HPDE6-E6E7 (cell line): ENCODE measurements around the gene CDSN.

ENCODE experiments used
- DNase-seq: peaks from one replicate; pipeline ENCODE4 v3.0.0; 2011; ENCODE audit warnings: missing footprints; ENCODE audit errors: extremely low spot score

CDSN gene

GRCh38 chr6:31144970-31145340, 24.7 kb upstream of the CDSN start:
- no peak for DNase-seq

GRCh38 chr6:31144296-31144969, 24.2 kb upstream of the CDSN start:
- DNase-seq = no peak

GRCh38 chr6:31143148-31143547, 22.9 kb upstream of the CDSN start:
- DNase-seq = no peak

GRCh38 chr6:31142361-31142761, 22.1 kb upstream of the CDSN start:
- DNase-seq = no peak

GRCh38 chr6:31140643-31141042, 20.4 kb upstream of the CDSN start:
- DNase-seq = no peak

GRCh38 chr6:31139599-31139998, 19.4 kb upstream of the CDSN start:
- no peak for DNase-seq

GRCh38 chr6:31138982-31139381, 18.7 kb upstream of the CDSN start, which contains the start of gene PSORS1C2:
TSS of gene PSORS1C2 (minus strand) at chr6:31139066. CDS start at chr6:31139026, 40 bp downstream.
- peak; percentile 36 for DNase-seq

GRCh38 chr6:31135710-31136109, 15.5 kb upstream of the CDSN start:
- DNase-seq = no peak

- DNase-seq = no peak
Measured at GRCh38 chr6:31132806-31133205, 12.6 kb upstream of the CDSN start.

- no peak for DNase-seq
Measured at GRCh38 chr6:31131595-31131994, 11.3 kb upstream of the CDSN start.

- DNase-seq = no peak
Measured at GRCh38 chr6:31130751-31131150, 10.5 kb upstream of the CDSN start.

- no peak for DNase-seq
Measured at GRCh38 chr6:31129130-31129529, 8.9 kb upstream of the CDSN start.

GRCh38 chr6:31128093-31128676, 7.9 kb upstream of the CDSN start:
- peak; percentile 52 for DNase-seq

GRCh38 chr6:31126396-31127175, 6.3 kb upstream of the CDSN start:
- DNase-seq = no peak

- peak; percentile 35 for DNase-seq
Measured at GRCh38 chr6:31125586-31126363, 5.5 kb upstream of the CDSN start.

GRCh38 chr6:31125162-31125561, 4.9 kb upstream of the CDSN start:
- DNase-seq = peak; percentile 62

- no peak for DNase-seq
Measured at GRCh38 chr6:31122791-31123706, 2.8 kb upstream of the CDSN start.

GRCh38 chr6:31121131-31121790, 1.0 kb upstream of the CDSN start:
- DNase-seq = no peak

GRCh38 chr6:31118178-31118577, 2.1 kb downstream of the CDSN start:
- DNase-seq = no peak

GRCh38 chr6:31116661-31117385, 3.4 kb downstream of the CDSN start:
- no peak for DNase-seq
